Stimulated activated memory B cell treated with anti-CD40 and anti-IgM and Interleukin-4, amounts not matched to agents 10 μg/mL and 1 μg/mL and 100 μg/mL, for 72 hours (primary cell): ENCODE results near the gene NEDD4.
"Not testable (repeated sequence)": the region's sequence is repeated elsewhere in the genome, so short reads cannot be mapped to it uniquely, and the experiment has no call there.

ENCODE experiments used
- ATAC-seq: fragments of 150-1000 bp; cut with Tn5 transposase; 2 replicates; pipeline ENCODE4 v1.10.0; 2021
- H3K27ac Mint-ChIP-seq: one replicate; pipeline ENCODE4 v1.8.0; 2022; ENCODE audit warnings: mild to moderate bottlenecking, mixed read lengths
- H3K27me3 Mint-ChIP-seq: one replicate; pipeline ENCODE4 v1.8.0; 2022; ENCODE audit warnings: mixed read lengths
- H3K36me3 Mint-ChIP-seq: one replicate; pipeline ENCODE4 v1.8.0; 2022; ENCODE audit warnings: mixed read lengths
- H3K4me1 Mint-ChIP-seq: one replicate; pipeline ENCODE4 v1.8.0; 2022; ENCODE audit warnings: mixed read lengths
- H3K4me3 Mint-ChIP-seq: one replicate; pipeline ENCODE4 v1.8.0; 2022; ENCODE audit warnings: mild to moderate bottlenecking, moderate library complexity, mixed read lengths
- H3K9me3 Mint-ChIP-seq: one replicate; pipeline ENCODE4 v1.8.0; 2022; ENCODE audit warnings: mixed read lengths

Gene NEDD4

DNA sequence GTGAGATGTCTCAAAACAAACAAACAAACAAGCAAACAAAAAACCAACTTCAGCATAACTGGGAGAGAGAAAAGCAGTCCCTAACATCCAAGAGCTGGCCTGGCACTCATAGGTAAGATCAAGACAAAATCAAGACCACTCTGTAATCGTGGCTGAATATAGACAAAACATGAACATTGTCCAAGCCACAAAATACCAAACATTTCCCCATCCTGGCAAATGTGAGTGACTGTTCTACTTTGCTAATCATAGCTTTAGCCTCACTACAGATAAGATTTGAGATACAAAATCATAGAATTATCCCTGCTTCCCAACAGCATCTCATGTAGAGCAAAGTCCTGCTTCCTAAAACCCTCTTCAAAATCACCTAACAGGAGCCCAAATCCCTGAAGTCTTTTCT is 133.7 kb downstream of the NEDD4 start:
- no peak for ATAC-seq
- peaks cover 8% of the 10 kb centered on the region for H3K27me3 Mint-ChIP-seq
- H3K9me3 Mint-ChIP-seq, result no peaks in the 10 kb centered on the region
- H3K27ac Mint-ChIP-seq, result no peak overlapping the region
- no peaks in the 10 kb centered on the region for H3K4me1 Mint-ChIP-seq
- H3K4me3 Mint-ChIP-seq, result no peak overlapping the region
- no peaks in the 10 kb centered on the region for H3K36me3 Mint-ChIP-seq

DNA sequence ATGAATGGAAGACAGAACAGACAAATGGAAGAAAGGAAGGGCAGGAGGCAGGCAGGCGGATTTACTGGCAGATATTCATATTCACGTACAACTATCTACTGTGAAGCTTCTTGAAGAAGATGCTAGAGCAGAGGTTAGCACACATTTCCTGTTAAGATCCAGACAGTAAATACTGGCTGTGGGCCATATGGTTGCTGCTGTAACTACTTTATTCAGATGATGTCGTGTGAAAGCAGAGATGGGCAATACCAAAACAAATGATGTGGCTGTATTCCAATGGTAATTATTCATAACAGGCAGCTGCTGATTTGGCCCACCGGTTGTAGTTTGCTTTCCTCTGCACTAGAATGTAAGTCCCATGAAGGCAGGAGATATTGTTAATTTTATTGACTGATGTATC is 134.8 kb downstream of the NEDD4 start:
- Mint-ChIP-seq H3K9me3 (no peaks in the 10 kb centered on the region), H3K27me3 (no peaks in the 10 kb centered on the region), H3K27ac (no peak overlapping the region), H3K4me1 (no peaks in the 10 kb centered on the region), H3K4me3 (no peak overlapping the region), H3K36me3 (no peaks in the 10 kb centered on the region)
- no peak for ATAC-seq

DNA sequence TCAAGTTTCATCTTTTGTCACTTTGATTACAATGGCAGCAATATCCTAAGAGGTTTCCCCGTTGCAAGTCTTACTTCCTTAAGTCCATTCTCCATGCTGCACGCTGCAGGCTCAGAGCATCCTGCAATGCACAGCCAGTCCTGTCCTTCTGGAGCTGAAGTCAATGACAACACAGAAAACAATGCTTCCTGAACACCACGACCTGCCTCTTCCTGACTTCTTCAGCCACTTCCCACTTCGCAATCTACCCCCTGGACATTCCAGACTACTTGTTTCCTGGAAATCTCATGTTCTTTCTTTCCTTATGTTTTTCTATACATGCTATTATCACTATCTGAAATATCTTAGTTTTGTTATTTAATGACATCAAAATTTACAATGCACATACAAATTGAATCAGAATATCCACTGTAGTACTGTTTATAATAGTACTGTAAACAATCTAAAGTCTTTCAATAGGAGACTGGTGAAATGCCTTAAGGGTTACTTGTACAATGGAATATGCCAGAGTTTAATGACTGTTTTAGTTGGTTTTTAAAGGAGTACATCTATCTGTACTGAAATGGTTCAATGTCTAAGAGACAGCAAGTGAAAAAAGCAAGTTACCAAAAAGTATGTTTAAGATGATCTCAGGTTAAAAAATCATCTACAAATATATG is 136.8 kb downstream of the NEDD4 start:
- Mint-ChIP-seq H3K27ac (no peak overlapping the region), H3K4me1 (no peaks in the 10 kb centered on the region), H3K36me3 (no peaks in the 10 kb centered on the region), H3K9me3 (no peaks in the 10 kb centered on the region), H3K27me3 (no peaks in the 10 kb centered on the region), H3K4me3 (no peak overlapping the region)
- no peak for ATAC-seq

DNA sequence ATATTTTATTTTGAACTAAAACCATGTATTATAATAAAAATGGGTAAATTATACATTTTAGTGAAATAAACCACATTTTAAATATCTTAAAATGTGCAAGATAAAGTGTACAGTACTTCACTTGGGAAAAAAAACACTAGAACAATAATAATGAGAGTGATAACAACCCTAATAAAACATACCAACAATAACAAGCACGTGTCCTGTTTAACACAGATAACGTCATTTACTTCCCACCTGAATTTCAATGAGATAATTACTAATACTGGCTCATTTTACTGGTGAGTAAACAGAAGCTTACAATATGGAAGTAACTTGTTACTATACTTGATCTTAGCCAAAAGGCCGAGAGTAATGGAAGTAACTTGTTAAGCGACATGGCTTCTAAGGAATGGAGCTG is 140.3 kb downstream of the NEDD4 start:
- Mint-ChIP-seq H3K27me3 (no peaks in the 10 kb centered on the region), H3K4me1 (no peaks in the 10 kb centered on the region), H3K9me3 (no peaks in the 10 kb centered on the region), H3K36me3 (no peaks in the 10 kb centered on the region), H3K4me3 (no peak overlapping the region), H3K27ac (no peak overlapping the region)
- no peak for ATAC-seq

DNA sequence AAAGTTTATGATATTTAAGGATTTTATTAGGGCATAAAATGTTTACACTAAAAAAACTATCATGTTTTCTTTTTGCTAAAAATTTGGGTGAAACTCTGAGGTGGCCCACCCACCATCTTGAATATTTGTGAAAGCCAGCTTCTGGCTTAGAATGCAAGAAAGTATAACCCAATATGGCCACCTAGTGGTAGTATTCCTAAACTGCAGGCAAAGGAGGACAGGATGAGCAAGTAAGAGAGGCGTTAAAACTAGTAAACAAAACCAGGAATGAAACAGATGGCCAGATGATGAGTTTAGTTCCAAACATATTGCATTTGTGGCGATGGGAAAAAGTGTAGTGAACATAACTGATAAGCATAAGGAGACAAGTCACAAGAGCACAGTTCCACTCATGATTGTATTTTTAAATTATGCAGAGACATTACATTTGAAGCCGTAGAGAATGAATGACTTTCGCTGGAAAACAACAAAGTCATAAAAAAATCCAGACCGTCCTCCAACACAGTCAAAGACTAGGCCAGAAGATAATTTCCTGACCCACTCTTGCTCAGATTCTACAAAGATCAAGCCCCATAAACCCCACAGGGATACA is 147.2 kb downstream of the NEDD4 start:
- H3K36me3 Mint-ChIP-seq, result no peaks in the 10 kb centered on the region
- peaks cover 6% of the 10 kb centered on the region for H3K9me3 Mint-ChIP-seq
- no peaks in the 10 kb centered on the region for H3K27me3 Mint-ChIP-seq
- ATAC-seq, result no peak
- H3K27ac Mint-ChIP-seq, result no peak overlapping the region
- H3K4me3 Mint-ChIP-seq, result no peak overlapping the region
- no peaks in the 10 kb centered on the region for H3K4me1 Mint-ChIP-seq

DNA sequence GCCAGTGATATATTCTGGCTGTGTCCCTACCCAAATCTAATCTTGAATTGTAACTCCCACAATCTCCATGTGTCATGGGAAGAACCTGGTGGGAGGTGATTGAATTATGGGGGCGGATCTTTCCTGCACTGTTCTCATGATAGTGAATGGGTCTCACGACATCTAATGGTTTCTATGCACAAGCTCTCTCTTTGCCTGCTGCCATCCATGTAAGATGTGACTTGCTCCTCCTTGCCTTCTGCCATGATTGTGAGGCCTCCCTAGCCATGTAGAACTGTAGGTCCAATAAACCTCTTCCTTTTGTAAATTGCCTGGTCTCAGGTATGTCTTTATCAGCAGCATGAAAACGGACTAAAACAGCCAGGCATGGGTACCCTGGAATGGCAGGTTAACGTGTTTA is 150.5 kb downstream of the NEDD4 start:
- not testable (repeated sequence) for H3K36me3 Mint-ChIP-seq, ATAC-seq, H3K4me3 Mint-ChIP-seq, H3K27ac Mint-ChIP-seq, H3K4me1 Mint-ChIP-seq, H3K9me3 Mint-ChIP-seq, H3K27me3 Mint-ChIP-seq

DNA sequence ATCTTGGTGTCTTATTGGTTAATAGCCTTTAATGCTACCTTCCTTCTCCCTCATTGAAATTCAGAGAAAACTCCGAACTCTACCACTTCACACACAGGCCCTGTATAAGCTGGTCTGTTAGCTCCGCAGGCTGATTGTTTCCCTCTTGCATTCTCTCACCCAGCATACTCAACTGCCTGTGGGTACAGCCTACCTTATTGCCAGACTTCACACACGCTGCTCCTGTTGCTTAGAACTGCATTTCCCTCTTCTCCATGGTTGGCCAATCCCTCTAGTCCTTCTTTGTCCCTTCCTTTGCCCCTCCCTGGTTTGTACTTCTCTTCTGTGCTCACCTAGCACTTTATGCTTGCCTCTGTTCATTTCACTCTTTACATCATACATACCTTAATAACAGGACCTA is 157.5 kb downstream of the NEDD4 start:
- no peaks in the 10 kb centered on the region for H3K36me3 Mint-ChIP-seq
- no peak for ATAC-seq
- no peaks in the 10 kb centered on the region for H3K27me3 Mint-ChIP-seq
- no peaks in the 10 kb centered on the region for H3K4me1 Mint-ChIP-seq
- H3K4me3 Mint-ChIP-seq, result no peak overlapping the region
- no peak overlapping the region for H3K27ac Mint-ChIP-seq
- no peaks in the 10 kb centered on the region for H3K9me3 Mint-ChIP-seq

DNA sequence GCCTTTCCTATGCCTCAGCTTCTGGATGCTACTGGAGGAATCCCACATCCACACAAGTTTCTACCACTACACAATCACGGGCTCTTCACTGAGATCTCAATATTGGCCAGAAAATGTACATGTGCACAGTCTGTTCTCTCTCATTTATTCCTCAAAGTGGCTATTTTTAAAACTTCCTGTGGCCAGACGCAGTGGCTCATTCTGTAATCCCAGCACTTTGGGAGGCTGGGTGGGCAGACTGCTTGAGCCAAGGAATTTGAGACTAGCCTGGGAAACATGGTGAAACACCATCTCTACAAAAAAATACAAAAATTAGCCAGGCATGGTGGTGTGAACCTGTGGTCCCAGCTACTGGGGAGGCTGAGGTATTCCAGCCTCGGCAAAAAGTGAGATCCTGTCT is 159.1 kb downstream of the NEDD4 start:
- no peak for ATAC-seq
- Mint-ChIP-seq H3K4me3 (no peak overlapping the region), H3K36me3 (no peaks in the 10 kb centered on the region), H3K27me3 (no peaks in the 10 kb centered on the region), H3K4me1 (peaks cover 9% of the 10 kb centered on the region), H3K9me3 (no peaks in the 10 kb centered on the region), H3K27ac (no peak overlapping the region)

DNA sequence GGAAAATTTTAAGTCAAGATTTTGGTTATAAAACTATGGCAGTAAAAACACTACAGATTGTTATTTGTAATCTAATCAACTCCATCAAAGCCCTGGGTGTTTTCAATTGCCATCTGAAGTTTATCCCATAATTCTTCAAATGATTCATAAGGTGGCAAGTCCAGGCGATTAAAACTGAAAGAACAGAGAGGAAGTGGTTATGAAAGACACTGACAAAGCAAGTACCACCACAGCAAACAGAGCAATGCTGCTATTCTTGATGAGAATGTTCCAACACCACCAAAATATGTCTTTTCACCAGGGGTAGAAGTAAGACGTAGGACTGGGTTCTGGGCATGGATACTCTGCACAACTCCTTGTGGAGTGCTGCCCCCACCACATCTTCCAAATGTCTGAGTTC is 163.6 kb downstream of the NEDD4 start:
- Mint-ChIP-seq H3K9me3 (no peaks in the 10 kb centered on the region), H3K36me3 (no peaks in the 10 kb centered on the region), H3K27ac (no peak overlapping the region), H3K4me3 (no peak overlapping the region), H3K27me3 (peaks cover 3% of the 10 kb centered on the region), H3K4me1 (peaks cover 9% of the 10 kb centered on the region)
- ATAC-seq, result peak; percentile 62

DNA sequence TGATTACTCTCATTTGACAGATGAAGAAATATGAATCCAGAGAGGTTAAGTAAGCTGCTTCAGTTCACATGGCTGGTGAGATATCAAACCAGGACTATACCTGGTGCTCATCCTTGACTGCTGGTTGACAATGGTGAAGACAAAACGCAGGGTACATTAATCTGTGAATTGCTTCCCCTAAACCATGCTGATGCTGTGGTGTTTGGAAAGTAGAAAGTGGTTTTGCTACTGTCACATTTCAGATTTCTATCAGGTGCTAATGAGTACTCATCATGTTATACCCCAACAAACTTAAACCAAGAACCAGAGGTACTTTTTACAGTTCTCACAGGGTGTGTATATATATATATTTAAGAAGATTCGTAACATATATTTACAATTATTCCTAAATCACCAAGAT is 165.5 kb downstream of the NEDD4 start:
- Mint-ChIP-seq H3K27ac (no peak overlapping the region), H3K9me3 (no peaks in the 10 kb centered on the region), H3K4me3 (no peak overlapping the region), H3K36me3 (no peaks in the 10 kb centered on the region), H3K4me1 (peaks cover 9% of the 10 kb centered on the region), H3K27me3 (peaks cover 8% of the 10 kb centered on the region)
- no peak for ATAC-seq

DNA sequence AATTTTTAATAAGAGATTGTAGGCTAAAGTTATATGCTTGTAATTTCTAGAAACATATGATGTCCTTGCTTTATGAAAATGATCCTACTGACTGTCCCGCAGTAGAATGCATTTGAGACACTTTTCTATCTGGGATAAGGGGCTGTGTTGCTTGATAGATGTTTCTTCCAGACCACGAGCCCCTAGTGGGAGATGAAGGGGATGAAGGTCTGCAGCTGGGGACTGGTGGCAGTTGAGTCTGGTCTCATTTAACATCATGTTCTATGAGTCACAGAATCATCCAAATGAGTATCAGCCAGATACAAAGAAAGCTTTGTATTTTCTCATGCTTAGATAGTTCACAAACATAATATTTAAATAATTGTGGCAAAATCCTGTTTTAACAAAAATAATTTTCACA is 166.2 kb downstream of the NEDD4 start:
- Mint-ChIP-seq H3K27ac (no peak overlapping the region), H3K9me3 (no peaks in the 10 kb centered on the region), H3K4me3 (no peak overlapping the region), H3K27me3 (peaks cover 8% of the 10 kb centered on the region), H3K4me1 (peaks cover 9% of the 10 kb centered on the region), H3K36me3 (no peaks in the 10 kb centered on the region)
- no peak for ATAC-seq

DNA sequence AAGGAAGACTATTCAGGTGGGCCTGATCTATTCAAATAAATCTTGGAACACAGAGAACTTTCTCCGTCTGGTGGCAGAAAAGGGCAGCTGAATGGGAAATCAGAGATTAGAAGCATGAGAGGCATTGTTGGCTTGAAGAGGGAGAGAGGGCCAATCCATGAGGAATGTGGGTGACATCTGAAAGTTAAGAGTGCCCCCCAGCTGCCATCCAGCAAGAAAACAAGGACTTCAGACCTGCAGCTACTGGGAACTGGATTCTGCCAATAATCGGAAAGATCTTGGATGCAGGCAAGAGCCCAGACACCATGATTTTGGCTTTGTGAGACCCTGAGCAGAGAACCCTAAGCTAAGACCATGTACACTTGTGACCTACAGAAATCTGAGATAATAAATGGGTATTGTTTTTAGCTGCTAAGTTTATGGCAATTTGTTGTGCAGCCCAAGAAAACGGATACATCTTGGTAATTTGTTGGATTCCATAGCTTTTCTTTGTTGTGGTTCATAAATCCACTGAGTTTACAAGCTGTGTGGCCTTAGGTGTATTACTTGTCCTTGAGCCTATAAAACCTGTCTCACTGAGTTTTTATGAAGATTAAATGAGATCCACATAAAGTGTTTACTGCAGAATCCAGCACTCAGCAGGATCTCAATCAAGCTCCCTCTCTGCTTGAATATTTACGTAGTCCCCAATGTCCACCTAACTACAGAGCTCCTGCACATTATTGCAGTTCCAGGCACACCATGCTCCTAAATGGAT is 168.4 kb downstream of the NEDD4 start:
- peaks cover 17% of the 10 kb centered on the region for H3K27me3 Mint-ChIP-seq
- peaks cover 6% of the 10 kb centered on the region for H3K4me1 Mint-ChIP-seq
- H3K4me3 Mint-ChIP-seq, result no peak overlapping the region
- no peak for ATAC-seq
- H3K27ac Mint-ChIP-seq, result no peak overlapping the region
- no peaks in the 10 kb centered on the region for H3K36me3 Mint-ChIP-seq
- no peaks in the 10 kb centered on the region for H3K9me3 Mint-ChIP-seq

DNA sequence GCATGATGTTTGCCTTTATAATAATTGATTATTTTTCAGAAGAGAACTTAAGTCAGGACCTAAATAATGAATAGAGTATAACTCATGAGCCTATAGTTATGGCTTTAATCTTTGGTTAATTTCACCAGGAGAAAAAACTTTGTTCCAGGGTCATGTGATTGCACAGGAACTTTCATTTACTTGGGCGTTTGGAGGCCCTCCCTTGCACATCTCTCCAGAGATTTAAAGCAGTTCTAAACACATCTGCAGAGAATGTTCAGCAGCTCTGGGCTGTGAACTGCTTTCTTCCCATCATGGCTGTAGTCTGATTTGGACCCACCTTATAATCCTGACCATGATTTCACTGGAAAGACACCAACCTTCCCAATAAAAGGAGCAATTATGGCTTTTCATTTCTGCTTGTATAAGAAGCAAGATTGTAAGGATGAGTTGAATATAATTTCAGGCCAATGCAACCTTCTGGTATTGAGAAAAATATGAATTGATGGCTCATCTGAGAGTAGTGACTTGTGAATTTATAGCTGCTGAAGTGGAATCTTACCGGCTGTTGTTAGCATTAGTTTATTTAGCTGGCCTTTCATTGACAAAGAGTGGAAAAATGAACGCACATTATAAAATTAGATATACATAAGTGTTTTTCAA is 169.6 kb downstream of the NEDD4 start:
- no peak for ATAC-seq
- H3K4me1 Mint-ChIP-seq, result no peaks in the 10 kb centered on the region
- no peak overlapping the region for H3K27ac Mint-ChIP-seq
- H3K36me3 Mint-ChIP-seq, result no peaks in the 10 kb centered on the region
- no peaks in the 10 kb centered on the region for H3K9me3 Mint-ChIP-seq
- peaks cover 19% of the 10 kb centered on the region for H3K27me3 Mint-ChIP-seq
- no peak overlapping the region for H3K4me3 Mint-ChIP-seq

DNA sequence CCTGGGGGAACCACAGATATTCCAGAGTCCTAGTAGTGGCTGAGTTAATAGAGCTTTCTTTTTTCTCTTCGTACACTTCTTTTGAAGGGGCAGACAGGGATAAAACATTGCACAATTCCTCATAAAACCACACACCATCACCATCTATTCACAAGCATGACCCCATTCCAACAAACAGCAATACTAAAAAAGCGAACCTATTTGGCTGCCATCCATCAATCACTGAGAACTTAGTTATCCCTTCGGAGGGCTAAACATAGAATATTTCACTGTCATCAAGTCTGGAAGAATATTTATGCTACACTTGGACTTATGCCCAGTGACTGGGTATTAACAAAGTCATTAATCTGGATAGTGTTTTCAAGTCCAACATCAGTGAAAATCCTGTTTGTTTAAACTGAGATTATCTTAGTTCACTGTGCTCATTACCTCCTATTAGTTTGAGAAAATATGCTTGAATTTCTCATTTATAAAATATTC is 170.2 kb downstream of the NEDD4 start:
- Mint-ChIP-seq H3K4me3 (no peak overlapping the region), H3K27ac (no peak overlapping the region), H3K9me3 (no peaks in the 10 kb centered on the region), H3K27me3 (peaks cover 19% of the 10 kb centered on the region), H3K36me3 (no peaks in the 10 kb centered on the region), H3K4me1 (no peaks in the 10 kb centered on the region)
- no peak for ATAC-seq

DNA sequence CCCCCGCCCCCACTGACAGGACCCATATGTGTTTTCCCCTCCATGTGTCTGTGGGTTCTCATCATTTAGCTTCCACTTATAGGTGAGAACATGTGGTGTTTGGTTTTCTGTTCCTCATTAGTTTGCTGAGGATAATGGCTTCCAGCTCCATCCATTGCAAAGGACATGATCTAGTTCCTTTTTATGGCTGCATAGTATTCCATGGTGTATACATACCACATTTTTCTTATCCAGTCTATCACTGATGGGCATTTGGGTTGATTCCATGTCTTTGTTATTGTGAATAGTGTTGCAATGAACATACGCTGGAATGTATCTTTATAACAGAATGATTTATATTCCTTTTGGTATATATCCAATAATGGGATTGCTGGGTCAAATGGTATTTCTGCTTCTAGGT is 171.7 kb downstream of the NEDD4 start:
- not testable (repeated sequence) for H3K4me1 Mint-ChIP-seq, H3K27ac Mint-ChIP-seq, H3K4me3 Mint-ChIP-seq, H3K9me3 Mint-ChIP-seq, H3K36me3 Mint-ChIP-seq, ATAC-seq
- peaks cover 19% of the 10 kb centered on the region for H3K27me3 Mint-ChIP-seq
